GM21786 (cell line): ENCODE results near the gene AHCYL2.
"Not testable (repeated sequence)": the region's sequence is repeated elsewhere in the genome, so short reads cannot be mapped to it uniquely, and the experiment has no call there.

Experiments used
- ATAC-seq: cut with Tn5 transposase; IDR thresholded peaks from one replicate; pipeline ENCODE4 v1.9.1; 2021; ENCODE audit not compliant: unreplicated experiment

Gene AHCYL2

DNA sequence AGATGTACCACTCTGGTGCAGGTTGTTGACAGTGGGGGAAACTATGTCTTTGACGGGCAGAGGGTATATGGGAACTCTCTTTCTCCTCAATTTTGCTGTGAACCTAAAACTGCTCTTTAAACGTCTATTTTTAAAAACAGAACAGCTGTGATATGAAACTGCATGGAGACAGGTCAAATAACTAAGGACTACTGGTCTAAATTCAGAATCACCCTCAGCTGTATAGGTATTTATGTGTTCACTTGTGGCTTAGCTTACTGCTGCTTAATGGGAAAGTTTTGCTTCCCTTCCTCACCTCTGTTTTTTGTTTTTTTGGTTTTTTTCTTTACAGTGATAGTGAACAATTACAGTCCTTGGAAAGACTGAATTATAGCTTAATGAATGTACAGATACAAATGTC lies 122.5 kb downstream of the AHCYL2 start:
- no peak for ATAC-seq

DNA sequence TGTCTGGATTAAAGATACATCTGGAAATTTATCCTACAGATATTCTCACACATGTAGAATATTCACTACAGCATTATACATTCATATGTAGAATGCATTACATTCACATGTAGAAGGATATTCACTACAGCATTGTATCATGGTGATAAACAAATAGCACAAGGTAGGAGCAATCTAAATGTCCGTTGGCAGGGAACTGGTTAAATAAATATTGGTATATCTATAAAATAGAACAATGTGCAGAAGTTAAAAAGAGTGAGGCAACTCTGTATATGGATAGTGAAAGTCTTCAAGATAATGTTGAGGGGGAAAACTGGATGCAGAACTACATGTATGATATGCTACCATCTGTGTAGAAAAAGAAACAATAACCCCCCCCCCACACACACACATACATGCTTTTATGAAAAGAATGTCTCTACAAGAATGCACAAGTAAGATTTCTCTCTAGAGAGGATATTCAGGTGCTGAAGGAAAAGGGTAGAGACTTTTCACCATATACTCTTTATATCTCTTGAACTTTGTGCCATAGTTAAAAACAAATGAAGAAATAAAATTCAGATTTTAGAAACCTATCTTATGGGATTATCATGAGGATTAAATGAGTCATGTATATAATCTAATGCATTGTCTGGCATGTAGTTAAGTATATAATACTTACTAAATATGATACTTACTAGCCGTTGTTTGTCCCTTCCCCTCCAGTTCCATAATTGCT lies 123.4 kb downstream of the AHCYL2 start:
- no peak for ATAC-seq

- no peak for ATAC-seq
Observed at GRCh38 chr7:129351320-129351719, 126.5 kb downstream of the AHCYL2 start.

DNA sequence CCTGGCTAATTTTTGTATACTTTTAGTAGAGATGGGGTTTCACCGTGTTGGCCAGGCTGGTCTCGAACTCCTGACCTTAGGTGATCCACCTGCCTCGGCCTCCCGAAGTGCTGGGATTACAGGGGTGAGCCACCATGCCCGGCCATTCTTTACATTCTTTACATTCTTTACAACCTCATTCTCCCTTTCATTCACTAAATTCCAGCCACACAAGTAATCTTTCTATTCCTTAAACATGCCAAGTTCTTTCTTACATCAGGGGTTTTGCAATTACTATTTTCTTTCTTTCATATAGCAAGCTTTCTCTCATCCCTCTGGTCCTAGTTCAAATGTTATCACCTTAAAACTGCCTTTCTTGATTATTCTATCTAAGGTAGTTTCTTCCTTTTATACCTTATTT lies 128.3 kb downstream of the AHCYL2 start:
- ATAC-seq = not testable (repeated sequence)

GRCh38 chr7:129354428-129355157 lies 129.8 kb downstream of the AHCYL2 start:
- ATAC-seq = no peak

GRCh38 chr7:129356176-129356575 lies 131.3 kb downstream of the AHCYL2 start:
- ATAC-seq = no peak

GRCh38 chr7:129359176-129359575 lies 134.3 kb downstream of the AHCYL2 start:
- no peak for ATAC-seq

- ATAC-seq = no peak
Observed at GRCh38 chr7:129359638-129360037, 134.8 kb downstream of the AHCYL2 start.

GRCh38 chr7:129361771-129362170 lies 136.9 kb downstream of the AHCYL2 start:
- ATAC-seq = no peak

DNA sequence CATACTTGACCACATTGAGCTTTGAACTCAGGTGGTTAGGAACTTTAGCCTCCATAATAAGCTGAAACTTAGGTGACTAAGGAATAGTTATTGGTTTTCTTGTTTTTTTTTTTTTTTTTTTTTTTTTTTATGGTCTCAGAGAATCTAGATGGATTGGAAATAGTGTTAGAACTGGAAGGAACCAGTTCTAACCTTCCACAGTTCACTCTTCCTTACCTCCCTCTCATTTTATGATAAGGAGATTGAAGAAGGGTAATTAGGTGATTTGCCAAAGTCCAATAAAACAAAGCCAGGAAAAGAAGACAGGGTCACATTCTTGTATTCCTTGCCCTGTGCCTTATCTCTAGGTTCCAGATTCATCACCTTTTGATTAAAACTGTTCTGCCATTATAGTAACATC lies 137.7 kb downstream of the AHCYL2 start:
- ATAC-seq = no peak

DNA sequence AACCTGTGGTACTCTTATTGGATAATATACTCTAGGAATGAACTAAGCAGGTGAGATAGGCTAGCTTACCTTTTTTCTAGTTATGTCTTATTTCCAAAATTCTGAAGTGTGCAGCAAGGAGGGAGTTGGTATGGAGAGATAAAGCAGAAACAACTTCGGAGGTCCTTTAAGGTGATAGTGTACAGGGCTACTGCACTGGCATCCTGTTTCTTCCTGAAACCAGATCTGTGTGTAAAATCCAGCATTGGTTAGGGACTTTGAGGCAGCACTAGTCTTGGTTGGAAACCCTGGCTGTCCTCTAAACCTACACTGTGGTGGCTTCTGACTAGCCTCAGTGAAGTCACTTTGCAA lies 142.5 kb downstream of the AHCYL2 start:
- ATAC-seq = no peak

GRCh38 chr7:129367700-129368388 lies 143.0 kb downstream of the AHCYL2 start:
- peak; percentile 60 for ATAC-seq

DNA sequence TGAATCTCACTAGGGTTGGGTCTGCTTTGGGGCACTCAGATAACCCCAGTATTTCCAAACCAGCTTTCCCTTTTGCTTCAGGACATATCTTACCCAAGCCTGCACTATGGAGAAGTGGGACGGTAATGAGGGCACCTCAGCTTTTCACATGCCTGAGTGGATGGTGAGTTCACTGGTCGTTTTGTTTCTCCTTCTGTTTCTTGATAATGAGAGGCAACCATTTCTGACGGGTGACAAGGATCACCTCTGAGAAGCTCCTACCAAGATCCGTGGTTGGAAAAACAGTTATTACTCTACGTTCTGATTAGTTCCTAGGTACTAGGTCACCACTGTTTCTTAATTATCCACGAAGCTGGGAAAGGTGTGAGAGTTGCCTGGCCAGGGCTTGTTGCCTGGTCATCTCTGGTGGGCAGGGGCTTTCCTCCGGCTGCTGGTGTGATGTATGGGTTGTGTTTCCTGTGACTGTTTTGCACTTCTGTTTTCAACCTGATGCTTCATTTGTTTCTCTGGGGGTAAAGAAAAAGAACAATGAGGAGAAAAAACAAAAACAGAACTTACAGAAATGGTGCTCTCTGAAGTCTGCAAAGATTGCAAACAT lies 143.7 kb downstream of the AHCYL2 start:
- ATAC-seq = peak; percentile 41

DNA sequence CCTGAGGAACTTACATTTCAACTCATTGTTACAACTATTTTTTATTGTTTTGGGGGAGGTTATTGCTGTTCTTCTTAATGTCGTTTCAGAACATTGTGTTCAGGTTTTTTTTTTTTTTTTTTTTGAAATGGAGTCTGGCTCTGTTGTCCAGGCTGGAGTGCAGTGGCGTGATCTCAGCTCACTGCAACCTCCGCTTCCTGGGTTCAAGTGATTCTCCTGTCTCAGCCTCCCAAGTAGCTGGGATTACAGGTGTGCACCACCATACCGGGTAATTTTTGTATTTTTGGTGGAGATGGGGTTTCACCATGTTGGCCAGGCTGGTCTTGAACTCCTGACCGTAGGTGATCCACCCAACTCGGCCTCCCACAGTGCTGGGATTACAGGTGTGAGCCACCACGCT lies 144.6 kb downstream of the AHCYL2 start:
- not testable (repeated sequence) for ATAC-seq

GRCh38 chr7:129370812-129371211 lies 146.0 kb downstream of the AHCYL2 start:
- ATAC-seq = no peak

GRCh38 chr7:129371487-129371886 lies 146.7 kb downstream of the AHCYL2 start:
- ATAC-seq = no peak

- ATAC-seq = no peak
Observed at GRCh38 chr7:129373651-129374428, 149.0 kb downstream of the AHCYL2 start.

GRCh38 chr7:129375141-129375938 lies 150.5 kb downstream of the AHCYL2 start:
- no peak for ATAC-seq

DNA sequence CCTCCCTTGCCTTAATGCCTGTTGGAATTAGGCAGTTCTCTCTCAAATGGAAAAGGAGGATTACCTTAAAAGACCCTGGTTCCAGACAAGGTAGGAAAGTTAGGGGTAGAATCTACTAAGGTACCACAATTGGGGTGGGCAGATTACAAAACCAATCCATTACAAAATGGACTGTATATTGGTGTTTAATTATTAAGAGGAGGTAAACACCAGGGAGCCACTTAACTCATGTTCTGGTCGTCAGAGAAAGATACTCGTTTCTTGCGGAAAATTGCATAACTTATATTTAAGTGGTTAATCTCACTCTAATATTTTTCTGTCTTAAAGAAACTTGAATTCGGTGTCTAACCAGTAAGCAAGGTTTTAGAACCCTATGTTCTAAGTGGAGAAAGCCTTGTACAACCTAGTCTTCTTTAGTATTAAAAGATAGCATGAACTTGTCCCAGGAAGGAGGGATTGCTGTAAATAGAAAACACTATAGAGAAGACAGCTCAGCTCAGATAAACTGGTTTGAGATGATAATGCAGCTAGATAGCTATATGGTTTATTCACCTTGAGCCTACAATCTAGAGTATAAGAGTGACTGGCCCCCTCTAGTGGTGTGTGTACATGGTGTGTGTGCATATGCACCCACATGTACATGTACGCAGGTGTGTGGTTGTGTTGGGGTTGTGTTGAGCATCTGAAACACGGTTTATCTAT lies 151.4 kb downstream of the AHCYL2 start:
- ATAC-seq = no peak
